Chondrocyte (in vitro differentiated cells): ENCODE data around the gene HSP90AA1. TPM values are rescaled to one million over a fixed set of nuclear protein-coding genes. Genes with fewer than 3 reads are reported as not detected.
"Not testable (repeated sequence)": the region's sequence is repeated elsewhere in the genome, so short reads cannot be mapped to it uniquely, and the experiment has no call there.

ENCODE experiments used
- DNase-seq: peaks from one replicate; pipeline ENCODE4 v3.0.0; 2021; ENCODE audit warnings: mixed read lengths, low spot score
- H3K27ac Mint-ChIP-seq: one replicate; pipeline ENCODE4 v1.8.0; 2021; ENCODE audit warnings: mild to moderate bottlenecking, moderate library complexity, mixed read lengths; ENCODE audit not compliant: unreplicated experiment
- H3K27me3 Mint-ChIP-seq: 2 replicates; pipeline ENCODE4 v1.8.0; 2021; ENCODE audit warnings: low read depth, mixed read lengths
- H3K36me3 Mint-ChIP-seq: 2 replicates; pipeline ENCODE4 v1.8.0; 2021; ENCODE audit warnings: low read depth, mixed read lengths
- H3K4me1 Mint-ChIP-seq: 2 replicates; pipeline ENCODE4 v1.8.0; 2021; ENCODE audit warnings: low read depth, mild to moderate bottlenecking, mixed read lengths
- H3K4me3 Mint-ChIP-seq: one replicate; pipeline ENCODE4 v1.8.0; 2021; ENCODE audit warnings: mild to moderate bottlenecking, moderate library complexity, mixed read lengths; ENCODE audit not compliant: unreplicated experiment
- H3K9me3 Mint-ChIP-seq: 2 replicates; pipeline ENCODE4 v1.8.0; 2021; ENCODE audit warnings: low read depth, mixed read lengths
- total RNA-seq: library from RNA; stranded (reverse); gene quantifications from 3 replicates; pipeline ENCODE4 v1.2.1, GENCODE V29; 2021
- TF ChIP-seq, protein P1 (sequence below): fragments of 200-600 bp; sonication (generic); IDR thresholded peaks from 2 replicates; pipeline ENCODE4 v1.5.0; 2021; ENCODE audit warnings: antibody characterized with exemption, mild to moderate bottlenecking, moderate library complexity

Gene HSP90AA1
- total RNA-seq, 1 donor from 2014 or later = 242 TPM

DNA sequence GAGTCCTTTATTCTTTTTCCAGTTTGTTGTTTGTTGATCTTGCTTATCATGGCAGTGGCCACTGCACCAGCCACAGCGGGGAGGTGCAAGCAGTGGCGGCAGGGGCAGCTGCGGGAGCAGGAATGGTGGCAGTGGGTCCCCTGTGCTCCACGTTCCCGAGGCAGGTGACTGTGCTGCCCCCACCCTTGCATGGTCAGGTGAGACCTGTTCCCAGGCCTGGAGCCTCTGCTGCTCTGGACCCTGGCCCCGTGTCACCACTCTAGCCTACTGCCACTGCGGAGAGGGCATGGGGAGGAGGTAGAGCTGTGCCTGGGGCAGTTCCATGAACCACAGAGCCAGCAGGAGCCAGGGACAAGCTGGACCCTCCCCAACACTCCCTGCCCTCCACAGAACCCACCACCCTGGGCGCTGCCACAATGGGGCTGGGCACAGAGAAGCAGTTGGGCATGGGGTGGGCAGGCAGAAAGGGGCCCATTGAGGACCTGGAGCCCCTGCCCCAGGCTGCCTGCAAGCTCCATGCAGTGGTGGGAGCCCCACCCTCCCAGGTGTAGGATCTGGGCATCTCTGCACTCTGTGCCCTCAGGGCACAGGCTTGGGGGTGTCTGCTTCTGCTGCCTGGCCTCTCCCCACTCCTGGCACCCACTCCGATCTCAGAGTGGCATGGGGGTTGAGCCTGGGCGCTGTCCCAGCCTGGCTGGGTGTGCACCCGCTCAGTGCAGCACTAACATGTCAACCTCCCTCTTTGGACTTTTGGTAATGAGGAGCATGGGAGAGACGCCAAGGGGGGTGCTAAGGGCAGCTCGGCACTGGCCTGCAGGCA lies 29.7 kb upstream of the HSP90AA1 start:
- TF ChIP-seq, protein P1, sequence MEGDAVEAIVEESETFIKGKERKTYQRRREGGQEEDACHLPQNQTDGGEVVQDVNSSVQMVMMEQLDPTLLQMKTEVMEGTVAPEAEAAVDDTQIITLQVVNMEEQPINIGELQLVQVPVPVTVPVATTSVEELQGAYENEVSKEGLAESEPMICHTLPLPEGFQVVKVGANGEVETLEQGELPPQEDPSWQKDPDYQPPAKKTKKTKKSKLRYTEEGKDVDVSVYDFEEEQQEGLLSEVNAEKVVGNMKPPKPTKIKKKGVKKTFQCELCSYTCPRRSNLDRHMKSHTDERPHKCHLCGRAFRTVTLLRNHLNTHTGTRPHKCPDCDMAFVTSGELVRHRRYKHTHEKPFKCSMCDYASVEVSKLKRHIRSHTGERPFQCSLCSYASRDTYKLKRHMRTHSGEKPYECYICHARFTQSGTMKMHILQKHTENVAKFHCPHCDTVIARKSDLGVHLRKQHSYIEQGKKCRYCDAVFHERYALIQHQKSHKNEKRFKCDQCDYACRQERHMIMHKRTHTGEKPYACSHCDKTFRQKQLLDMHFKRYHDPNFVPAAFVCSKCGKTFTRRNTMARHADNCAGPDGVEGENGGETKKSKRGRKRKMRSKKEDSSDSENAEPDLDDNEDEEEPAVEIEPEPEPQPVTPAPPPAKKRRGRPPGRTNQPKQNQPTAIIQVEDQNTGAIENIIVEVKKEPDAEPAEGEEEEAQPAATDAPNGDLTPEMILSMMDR = no peak
- H3K4me3 Mint-ChIP-seq = no peak overlapping the region
- no peak overlapping the region for H3K27ac Mint-ChIP-seq

DNA sequence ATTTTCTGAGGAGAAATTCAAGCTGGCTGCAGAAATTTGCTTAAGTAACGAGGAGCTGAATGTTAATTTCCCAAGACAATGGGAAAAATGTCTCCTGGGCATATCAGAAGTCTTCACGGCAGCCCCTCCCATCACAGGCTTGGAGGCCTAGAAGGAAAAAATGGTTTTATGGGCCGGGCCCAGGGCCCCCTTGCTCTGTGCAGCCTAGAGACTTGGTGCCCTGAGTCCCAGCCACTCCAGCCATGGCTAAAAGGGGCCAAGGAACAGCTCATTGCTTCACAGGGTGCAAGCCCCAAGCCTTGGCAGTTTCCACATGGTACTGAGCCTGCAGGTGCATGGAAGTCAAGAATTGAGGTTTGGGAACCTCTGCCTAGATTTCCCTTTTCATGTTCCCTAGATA lies 24.3 kb upstream of the HSP90AA1 start:
- H3K4me1 Mint-ChIP-seq = no peaks in the 10 kb centered on the region
- no peaks in the 10 kb centered on the region for H3K27me3 Mint-ChIP-seq
- no peak overlapping the region for H3K4me3 Mint-ChIP-seq
- H3K36me3 Mint-ChIP-seq = no peaks in the 10 kb centered on the region
- H3K9me3 Mint-ChIP-seq = peaks cover 3% of the 10 kb centered on the region
- no peak for DNase-seq
- TF ChIP-seq, protein P1 = no peak
- no peak overlapping the region for H3K27ac Mint-ChIP-seq

More for the DNA sequence above, 29.7 kb upstream of the HSP90AA1 start:
- no peaks in the 10 kb centered on the region for H3K4me1 Mint-ChIP-seq
- no peaks in the 10 kb centered on the region for H3K9me3 Mint-ChIP-seq
- H3K27me3 Mint-ChIP-seq = no peaks in the 10 kb centered on the region
- no peak for DNase-seq
- no peaks in the 10 kb centered on the region for H3K36me3 Mint-ChIP-seq

- not testable (repeated sequence) for H3K36me3 Mint-ChIP-seq, H3K27me3 Mint-ChIP-seq, H3K4me1 Mint-ChIP-seq, H3K27ac Mint-ChIP-seq, H3K9me3 Mint-ChIP-seq, DNase-seq, H3K4me3 Mint-ChIP-seq
Observed at GRCh38 chr14:102109332-102109731, 22.5 kb upstream of the HSP90AA1 start.

DNA sequence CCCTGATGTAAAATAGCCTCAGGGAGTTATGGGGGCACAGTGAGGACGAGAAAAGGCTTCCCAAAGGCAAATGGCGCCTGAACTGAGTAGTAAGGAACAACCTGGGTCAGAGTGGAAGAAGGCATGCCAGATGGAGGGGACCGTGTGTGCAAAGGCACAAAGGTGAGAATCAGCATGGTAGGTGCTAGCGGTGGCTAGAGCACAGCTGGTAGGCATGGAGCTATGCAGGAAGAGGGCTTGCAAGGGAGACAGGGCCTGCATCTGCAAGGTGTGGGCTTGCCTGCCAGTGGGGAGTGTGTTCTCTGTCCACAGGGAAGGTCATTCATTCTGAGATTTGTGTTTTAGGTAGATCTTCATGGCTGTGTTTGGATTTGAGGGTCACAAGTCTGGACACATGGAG lies 18.5 kb upstream of the HSP90AA1 start:
- H3K4me3 Mint-ChIP-seq = no peak overlapping the region
- H3K27me3 Mint-ChIP-seq = no peaks in the 10 kb centered on the region
- no peak for DNase-seq
- TF ChIP-seq, protein P1 = no peak
- H3K36me3 Mint-ChIP-seq = no peaks in the 10 kb centered on the region
- H3K9me3 Mint-ChIP-seq = peaks cover 3% of the 10 kb centered on the region
- peaks cover 10% of the 10 kb centered on the region for H3K4me1 Mint-ChIP-seq
- no peak overlapping the region for H3K27ac Mint-ChIP-seq

DNA sequence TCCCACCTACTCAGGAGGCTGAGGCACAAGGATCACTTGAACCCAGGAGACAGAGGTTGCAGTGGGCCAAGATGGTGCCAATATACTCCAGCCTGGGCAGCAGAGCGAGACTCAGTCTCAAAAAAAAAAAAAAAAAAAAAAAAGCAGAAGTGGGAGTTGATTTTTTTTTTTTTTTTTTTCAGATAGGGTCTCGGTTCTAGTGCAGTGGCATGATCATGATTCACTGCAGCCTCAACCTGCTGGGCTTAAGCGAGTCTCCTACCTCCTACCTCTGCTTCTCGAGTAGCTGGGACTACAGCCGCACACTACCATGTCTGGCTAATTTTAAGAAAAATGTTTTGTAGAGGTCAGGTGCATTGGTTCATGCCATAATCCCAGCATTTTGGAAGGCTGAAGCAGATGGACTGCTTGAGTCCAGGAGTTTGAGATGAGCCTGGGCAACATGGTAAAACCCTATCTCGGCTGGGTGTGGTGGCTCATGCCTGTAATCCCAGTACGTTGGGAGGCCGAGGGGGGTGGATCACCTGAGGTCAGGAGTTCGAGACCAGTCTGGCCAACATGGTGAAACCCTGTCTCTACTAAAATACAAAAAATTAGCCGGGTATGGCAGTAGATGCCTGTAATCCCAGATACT lies 16.3 kb upstream of the HSP90AA1 start:
- H3K27ac Mint-ChIP-seq = no peak overlapping the region
- H3K27me3 Mint-ChIP-seq = no peaks in the 10 kb centered on the region
- H3K9me3 Mint-ChIP-seq = no peaks in the 10 kb centered on the region
- TF ChIP-seq, protein P1 = no peak
- H3K4me3 Mint-ChIP-seq = no peak overlapping the region
- no peak for DNase-seq
- peaks cover 10% of the 10 kb centered on the region for H3K4me1 Mint-ChIP-seq
- H3K36me3 Mint-ChIP-seq = no peaks in the 10 kb centered on the region
